Uterus (tissue), 4 donors: Measurements from ENCODE around the gene TRIM7. TPM values are rescaled to one million over a fixed set of nuclear protein-coding genes. Genes with fewer than 3 reads are reported as not detected.

Source experiments
- DNase-seq, 2 donors: peaks; one replicate each; pipeline ENCODE4 v3.0.0-alpha.2; 2019 to 2020
- H3K27ac ChIP-seq, 2 donors: fragments of 200-600 bp; sonication (generic); 1 replicate in 1 of 2; 2 replicates in 1 of 2; pipeline ENCODE4 v1.5.1; 2016 to 2018
- H3K27me3 ChIP-seq, 2 donors: fragments of 200-600 bp; sonication (generic); one replicate each; pipeline ENCODE4 v1.5.1; 2018 to 2019; ENCODE audit warnings: control low read depth in 1 of 2
- H3K36me3 ChIP-seq, 2 donors: fragments of 200-600 bp; sonication (generic); one replicate each; pipeline ENCODE4 v1.5.1; 2019; ENCODE audit warnings: control low read depth in 1 of 2
- H3K4me1 ChIP-seq, 2 donors: fragments of 200-600 bp; sonication (generic); one replicate each; pipeline ENCODE4 v1.5.1; 2018 to 2019; ENCODE audit warnings: control low read depth in 1 of 2
- H3K4me3 ChIP-seq, 2 donors: fragments of 200-600 bp; sonication (generic); 1 replicate in 1 of 2; 2 replicates in 1 of 2; pipeline ENCODE4 v1.5.1; 2018 to 2019; ENCODE audit warnings: mild to moderate bottlenecking in 1 of 2
- H3K9me3 ChIP-seq, 2 donors: fragments of 200-600 bp; sonication (generic); one replicate each; pipeline ENCODE4 v1.5.1; 2019; ENCODE audit warnings: control low read depth in 1 of 2
- CTCF ChIP-seq, 4 experiments: fragments of 200-600 bp in 2 of 4; fragments of 450-650 bp in 2 of 4; sonication (generic) in 2 of 4; IDR thresholded peaks; one replicate each; pipeline ENCODE4 v1.5.1; 2016 to 2019; ENCODE audit warnings: antibody characterized with exemption in 4 of 4, mild to moderate bottlenecking in 2 of 4, moderate library complexity in 1 of 4
- POLR2A ChIP-seq, 2 donors: fragments of 450-650 bp; IDR thresholded peaks; one replicate each; pipeline ENCODE4 v1.6.1; 2016; ENCODE audit warnings: antibody characterized with exemption in 2 of 2, mild to moderate bottlenecking in 1 of 2, moderate library complexity in 1 of 2
- intact Hi-C: fragments of 100-400 bp; cut with DNase I; formaldehyde crosslinking; loops from one replicate; pipeline ENCODE4 v1.15.1; 2023; ENCODE audit warnings: low total_unique reads
- total RNA-seq, 4 donors: library from RNA; depleted of rRNA in 3 of 4; stranded (reverse); fragments of >200 nt in 3 of 4; gene quantifications; one replicate each; pipeline versions ENCODE4 v1.1.0 to v1.2.4, GENCODE V29; 2014 to 2023
- donor health status: DM: yes; HTN: yes; CAD: no.

TRIM7 gene
- total RNA-seq, 4 donors from 2014 or later = 1.2 to 7.7 (median 1.6) TPM

- intact Hi-C loops = no loop called here
- Histone ChIP-seq H3K4me1 (no peaks in the 10 kb centered on the region), H3K4me3 (no peak overlapping the region), H3K27ac (peak overlapping the region in 1 of 2 donors; percentile 58), H3K9me3 (no peaks in the 10 kb centered on the region), H3K27me3 (no peaks in the 10 kb centered on the region), H3K36me3 (no peaks in the 10 kb centered on the region)
- no peak for TF ChIP-seq CTCF (IDR thresholded peaks at IDR 0.05)
- no peak for TF ChIP-seq POLR2A (IDR thresholded peaks at IDR 0.05)
- DNase-seq = no peak
Measured at GRCh38 chr5:181203093-181203711, 1.8 kb downstream of the TRIM7 start.

GRCh38 chr5:181200816-181201215, 4.2 kb downstream of the TRIM7 start:
- no peak for DNase-seq
- no peak for TF ChIP-seq POLR2A (IDR thresholded peaks at IDR 0.05)
- TF ChIP-seq CTCF (IDR thresholded peaks at IDR 0.05) = no peak
- no peak overlapping the region for H3K4me3 ChIP-seq
- intact Hi-C loops = no loop called here
- H3K27me3 ChIP-seq = no peaks in the 10 kb centered on the region
- H3K36me3 ChIP-seq = no peaks in the 10 kb centered on the region
- H3K27ac ChIP-seq = no peak overlapping the region
- no peaks in the 10 kb centered on the region for H3K9me3 ChIP-seq
- no peaks in the 10 kb centered on the region for H3K4me1 ChIP-seq

- Histone ChIP-seq H3K27me3 (no peaks in the 10 kb centered on the region), H3K36me3 (no peaks in the 10 kb centered on the region), H3K27ac (no peak overlapping the region), H3K4me1 (no peaks in the 10 kb centered on the region), H3K9me3 (no peaks in the 10 kb centered on the region), H3K4me3 (no peak overlapping the region)
- TF ChIP-seq POLR2A (IDR thresholded peaks at IDR 0.05) (no peak), CTCF (IDR thresholded peaks at IDR 0.05) (no peak)
- intact Hi-C loops = no loop called here
- DNase-seq = no peak
Measured at GRCh38 chr5:181199881-181200638, 4.9 kb downstream of the TRIM7 start.

GRCh38 chr5:181198905-181199519, 6.0 kb downstream of the TRIM7 start:
- H3K27ac ChIP-seq = no peak overlapping the region
- H3K9me3 ChIP-seq = no peaks in the 10 kb centered on the region
- H3K27me3 ChIP-seq = no peaks in the 10 kb centered on the region
- no peaks in the 10 kb centered on the region for H3K36me3 ChIP-seq
- H3K4me3 ChIP-seq = no peak overlapping the region
- H3K4me1 ChIP-seq = no peaks in the 10 kb centered on the region
- no peak for DNase-seq
- no peak for TF ChIP-seq CTCF (IDR thresholded peaks at IDR 0.05)
- intact Hi-C loops = no loop called here

- intact Hi-C loops = no loop called here
- no peaks in the 10 kb centered on the region for H3K9me3 ChIP-seq
- TF ChIP-seq POLR2A (IDR thresholded peaks at IDR 0.05) (no peak), CTCF (IDR thresholded peaks at IDR 0.05) (no peak)
Measured at GRCh38 chr5:181198106-181198685, 6.8 kb downstream of the TRIM7 start.

More at GRCh38 chr5:181198106-181198685, 6.8 kb downstream of the TRIM7 start:
- Histone ChIP-seq H3K4me3 (no peak overlapping the region), H3K36me3 (no peaks in the 10 kb centered on the region), H3K27ac (no peak overlapping the region), H3K27me3 (no peaks in the 10 kb centered on the region), H3K4me1 (no peaks in the 10 kb centered on the region)
- no peak for DNase-seq
